NT2/D1 (cell line): ENCODE measurements around the gene PTPN23.

ENCODE experiments used
- SUZ12 ChIP-seq: IDR thresholded peaks from 2 replicates; pipeline ENCODE4 v1.6.1; 2011; ENCODE audit not compliant: insufficient read length, insufficient read depth; ENCODE audit errors: extremely low read depth
- YY1 ChIP-seq: IDR thresholded peaks from 2 replicates; pipeline ENCODE4 v1.6.1; 2011; ENCODE audit not compliant: insufficient read length, insufficient read depth
- ZNF274 ChIP-seq: IDR thresholded peaks from 2 replicates; pipeline ENCODE4 v1.6.1; 2011; ENCODE audit warnings: mild to moderate bottlenecking, low read depth, low read length

DNA sequence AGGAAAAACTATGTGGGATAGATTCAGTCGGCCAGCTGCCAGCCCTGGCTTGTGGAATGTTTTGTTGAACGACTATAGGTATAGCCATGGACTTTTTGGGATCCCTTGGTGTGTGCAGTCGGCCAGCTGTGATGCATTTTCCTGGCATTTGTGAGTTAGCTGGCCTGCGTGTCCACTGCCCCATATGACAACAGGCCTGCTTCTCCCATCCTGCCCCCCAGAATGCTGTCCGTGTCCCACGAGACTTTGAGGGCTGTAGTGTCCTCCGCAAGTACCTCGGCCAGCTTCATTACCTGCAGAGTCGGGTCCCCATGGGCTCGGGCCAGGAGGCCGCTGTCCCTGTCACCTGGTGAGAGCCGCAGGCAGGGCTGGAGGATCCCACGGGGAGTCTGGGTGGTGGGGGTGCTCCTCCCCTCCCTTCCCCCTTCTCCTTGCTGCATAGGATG lies 23.6 kb downstream of the PTPN23 start:
- TF ChIP-seq ZNF274 (no peak), YY1 (no peak), SUZ12 (no peak)
